IPS DF 19.7 (cell line): ENCODE measurements around the gene NRXN2.
"Not testable (repeated sequence)": the region's sequence is repeated elsewhere in the genome, so short reads cannot be mapped to it uniquely, and the experiment has no call there.

Source experiments
- DNase-seq: peaks from one replicate; pipeline ENCODE4 v3.0.0-alpha.2; 2013; ENCODE audit warnings: low read depth, low spot score

Gene NRXN2

DNA sequence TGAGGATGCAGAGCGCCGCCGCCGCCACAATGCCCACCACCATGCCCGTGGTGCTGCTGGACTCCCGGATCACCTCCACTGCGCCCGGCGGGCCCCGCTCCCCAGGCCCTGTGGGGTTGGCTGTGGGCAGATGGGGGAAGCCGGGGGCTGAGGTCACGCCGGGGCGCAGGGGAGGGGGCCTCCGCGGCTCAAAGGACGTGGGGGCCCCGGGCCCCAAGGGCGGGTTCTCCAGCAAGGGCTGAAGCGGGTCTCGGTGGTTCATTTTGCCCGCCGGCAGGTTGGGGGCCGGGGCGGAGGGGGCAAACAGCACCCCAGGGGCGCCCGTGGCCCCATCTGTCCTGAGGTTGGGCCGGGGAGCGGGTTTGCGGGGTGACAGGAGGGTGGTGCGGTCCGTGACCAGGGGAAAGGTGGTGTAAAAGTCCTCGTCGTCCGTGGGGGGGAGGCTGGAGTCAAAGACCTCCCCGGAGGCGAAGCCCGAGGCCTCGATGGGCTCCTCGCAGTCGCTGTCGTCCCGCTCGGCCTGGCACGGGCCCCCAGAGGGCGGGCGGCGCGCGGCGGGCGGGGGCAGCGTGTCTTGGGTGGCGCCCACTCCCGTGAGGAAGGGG lies 115.5 kb downstream of the NRXN2 start:
- no peak for DNase-seq

DNA sequence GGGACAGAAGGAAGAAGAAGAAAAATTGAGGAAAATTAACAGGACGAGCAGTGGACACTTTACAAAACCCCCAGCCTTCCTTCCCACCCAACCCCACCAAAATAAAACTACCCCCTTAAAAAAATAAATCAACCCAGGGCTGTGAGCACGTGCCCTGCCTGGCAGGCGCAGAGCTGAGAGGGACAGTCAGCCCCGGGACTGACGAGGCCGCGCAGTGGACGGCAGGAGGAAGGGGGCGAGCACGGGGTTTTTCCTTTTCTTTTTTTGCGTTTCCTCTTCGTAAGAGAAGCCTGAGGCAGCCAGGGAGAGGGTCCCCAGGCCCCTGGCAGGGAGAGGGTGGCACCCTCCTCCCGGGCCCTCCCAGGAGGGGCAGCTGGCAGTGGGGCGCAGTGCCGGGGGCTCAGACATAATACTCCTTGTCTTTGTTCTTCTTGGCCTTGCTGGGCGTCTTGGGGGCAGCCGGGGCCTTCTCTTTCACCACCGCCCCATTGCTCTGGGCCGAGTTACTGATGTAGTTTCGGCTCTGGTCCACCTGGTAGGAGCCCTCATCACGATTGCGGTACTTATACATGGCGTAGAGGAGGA lies 116.1 kb downstream of the NRXN2 start:
- DNase-seq = no peak

DNA sequence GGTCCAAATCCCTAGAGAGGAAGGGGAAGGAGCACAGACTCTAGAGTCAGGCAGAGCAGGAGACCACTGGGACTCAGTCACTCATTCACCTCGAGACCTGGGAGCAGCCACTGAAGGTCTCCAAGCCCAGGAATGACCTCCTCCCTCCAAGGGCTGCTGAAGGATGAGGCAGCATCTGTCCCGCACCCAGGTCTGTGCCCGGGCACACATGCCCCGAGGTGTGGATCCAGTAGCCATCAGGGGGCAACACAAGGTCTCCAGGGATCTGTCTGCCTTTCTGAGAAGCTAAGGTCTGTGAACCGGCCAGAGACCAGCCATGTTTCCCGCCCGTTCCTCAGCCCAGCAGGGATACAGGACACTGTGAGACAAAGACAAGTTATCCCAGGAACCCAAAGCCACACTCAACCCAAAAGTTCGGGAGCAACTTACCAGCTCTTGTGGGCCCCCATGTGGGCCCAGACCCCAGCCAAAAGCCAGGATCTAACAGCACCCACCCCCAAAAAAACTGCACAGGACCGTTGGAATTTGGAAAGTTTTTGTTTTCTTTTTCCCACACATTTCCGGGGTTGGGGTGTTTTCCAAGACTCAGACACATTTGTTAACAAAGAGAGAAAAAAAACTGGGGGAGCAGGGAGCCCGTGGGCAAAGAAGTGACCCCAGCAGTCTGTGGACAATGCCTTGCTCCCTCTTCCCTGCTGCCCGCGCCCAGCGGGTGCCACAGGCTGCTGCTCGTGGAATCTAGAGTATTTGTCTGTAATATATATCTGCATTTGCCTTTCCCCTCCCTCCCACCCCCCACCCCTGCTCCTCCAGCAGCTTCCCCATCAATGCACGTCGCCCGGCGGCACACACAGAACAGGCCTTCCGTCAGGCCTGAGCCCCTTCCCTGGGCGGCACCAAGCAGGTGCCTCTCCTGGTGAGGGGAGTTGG lies 117.1 kb downstream of the NRXN2 start:
- DNase-seq = no peak

DNA sequence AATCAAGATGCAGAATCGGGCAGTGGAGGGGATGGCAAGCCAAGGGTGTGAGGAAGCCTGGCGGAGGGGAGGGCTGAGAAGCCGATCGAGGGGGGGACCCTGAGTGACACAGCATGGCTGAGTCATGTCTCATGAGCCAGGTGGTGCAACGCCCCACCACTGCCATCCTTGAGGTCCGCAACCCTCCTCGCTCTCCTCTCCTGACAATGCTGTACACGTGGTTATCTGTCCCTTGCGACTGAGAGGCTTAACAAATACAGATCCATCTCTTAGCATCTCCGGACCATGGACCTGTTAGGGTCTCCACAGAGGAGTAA lies 117.8 kb downstream of the NRXN2 start:
- no peak for DNase-seq

DNA sequence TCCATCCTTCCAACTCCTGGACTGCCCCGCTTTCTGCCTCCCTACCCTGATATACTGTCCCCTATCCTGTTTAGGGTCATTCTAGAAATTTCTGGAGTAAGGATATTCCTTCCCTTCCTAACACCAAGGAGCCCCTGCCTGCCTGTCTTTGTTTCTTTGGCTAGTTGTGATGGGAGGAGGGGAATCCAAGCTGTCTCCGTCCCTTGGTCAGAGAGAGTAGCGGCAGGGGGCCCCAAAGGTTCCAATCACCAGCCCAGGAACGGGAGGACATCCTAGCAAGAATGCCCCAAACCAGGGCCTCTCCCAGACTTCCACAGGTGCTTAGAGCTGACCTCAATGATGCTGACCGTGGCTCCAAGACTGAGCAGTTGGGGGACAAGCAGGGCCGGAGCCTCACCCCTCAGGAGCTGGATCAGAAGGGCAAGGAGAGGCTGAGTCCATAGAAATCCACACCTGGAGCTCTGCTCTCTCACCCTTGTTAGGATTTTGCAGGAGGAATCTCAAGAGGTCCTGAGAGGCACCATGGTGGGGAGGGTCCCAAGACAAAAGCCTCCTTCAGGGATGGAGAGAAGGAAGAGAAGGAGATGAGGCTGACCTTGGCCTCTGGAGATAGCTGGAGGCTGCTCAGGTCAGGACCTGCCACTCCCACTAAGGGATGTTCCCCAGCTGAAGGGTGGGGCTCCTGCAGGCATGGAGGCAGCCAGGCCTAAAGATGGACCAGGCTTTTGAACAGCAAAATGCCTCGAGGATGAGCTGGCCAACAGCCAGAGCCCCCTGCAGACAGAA lies 118.3 kb downstream of the NRXN2 start:
- DNase-seq = no peak

DNA sequence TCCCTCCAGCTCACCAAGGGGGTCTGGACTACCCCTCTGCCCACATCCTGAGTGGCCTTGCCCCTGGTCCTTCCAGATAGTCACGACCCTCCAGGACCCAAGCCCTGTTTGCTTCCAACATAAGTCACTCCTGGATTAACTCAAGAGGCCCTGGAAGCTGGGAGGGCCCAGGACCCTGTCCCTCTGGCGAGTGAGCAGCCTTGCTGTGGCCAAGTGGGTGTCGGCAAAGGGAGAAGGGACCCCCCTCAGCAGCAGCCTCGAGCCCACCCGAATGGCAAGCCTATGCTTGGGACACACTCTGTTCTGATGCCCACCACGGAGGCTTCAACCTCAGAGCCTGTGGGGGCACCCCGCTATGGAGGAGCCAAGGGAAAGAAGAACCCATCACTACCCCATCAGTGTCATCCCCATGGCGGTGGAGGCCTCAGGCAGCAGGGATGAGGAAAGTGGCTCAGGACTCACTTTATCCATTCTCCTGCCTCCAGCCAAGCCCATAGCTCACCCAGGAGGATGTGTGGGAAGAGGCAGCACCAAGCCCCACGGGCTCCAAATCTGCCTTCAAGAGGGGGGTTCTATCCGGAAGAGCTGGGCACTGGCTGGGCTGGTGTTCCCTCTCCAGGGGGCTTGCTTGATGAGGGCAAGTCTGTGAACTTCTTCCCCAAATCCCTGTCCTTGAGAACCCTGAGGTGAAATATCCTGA lies 119.4 kb downstream of the NRXN2 start:
- no peak for DNase-seq

DNA sequence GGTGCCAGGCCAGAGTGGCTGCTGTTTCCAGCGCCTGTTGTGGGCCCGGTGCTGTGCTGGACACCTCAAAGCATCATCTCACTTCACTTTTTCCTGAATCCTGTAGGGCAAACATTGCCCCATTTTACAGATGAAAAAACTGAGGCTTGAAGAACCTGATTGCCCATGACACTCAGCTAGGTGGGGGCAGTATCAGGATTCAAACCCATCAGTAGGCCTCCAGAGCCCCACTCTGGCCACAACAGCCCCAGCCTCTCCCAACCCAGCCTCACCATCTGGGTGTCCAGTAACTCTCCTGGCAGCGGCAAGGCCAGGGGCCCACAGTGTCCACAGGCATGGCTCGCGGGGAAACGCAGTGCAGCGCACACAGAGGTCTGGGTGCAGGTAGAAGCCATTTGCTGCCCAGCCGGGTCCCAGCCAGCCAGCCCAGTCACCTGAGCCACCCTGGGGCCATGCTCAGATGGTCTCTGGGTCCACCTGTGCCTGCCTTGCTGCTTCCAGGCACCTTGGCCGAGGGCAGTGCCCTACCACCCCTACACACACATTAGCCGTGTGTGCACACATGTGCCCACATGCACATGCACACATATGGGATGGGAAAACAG lies 120.4 kb downstream of the NRXN2 start:
- DNase-seq = no peak

DNA sequence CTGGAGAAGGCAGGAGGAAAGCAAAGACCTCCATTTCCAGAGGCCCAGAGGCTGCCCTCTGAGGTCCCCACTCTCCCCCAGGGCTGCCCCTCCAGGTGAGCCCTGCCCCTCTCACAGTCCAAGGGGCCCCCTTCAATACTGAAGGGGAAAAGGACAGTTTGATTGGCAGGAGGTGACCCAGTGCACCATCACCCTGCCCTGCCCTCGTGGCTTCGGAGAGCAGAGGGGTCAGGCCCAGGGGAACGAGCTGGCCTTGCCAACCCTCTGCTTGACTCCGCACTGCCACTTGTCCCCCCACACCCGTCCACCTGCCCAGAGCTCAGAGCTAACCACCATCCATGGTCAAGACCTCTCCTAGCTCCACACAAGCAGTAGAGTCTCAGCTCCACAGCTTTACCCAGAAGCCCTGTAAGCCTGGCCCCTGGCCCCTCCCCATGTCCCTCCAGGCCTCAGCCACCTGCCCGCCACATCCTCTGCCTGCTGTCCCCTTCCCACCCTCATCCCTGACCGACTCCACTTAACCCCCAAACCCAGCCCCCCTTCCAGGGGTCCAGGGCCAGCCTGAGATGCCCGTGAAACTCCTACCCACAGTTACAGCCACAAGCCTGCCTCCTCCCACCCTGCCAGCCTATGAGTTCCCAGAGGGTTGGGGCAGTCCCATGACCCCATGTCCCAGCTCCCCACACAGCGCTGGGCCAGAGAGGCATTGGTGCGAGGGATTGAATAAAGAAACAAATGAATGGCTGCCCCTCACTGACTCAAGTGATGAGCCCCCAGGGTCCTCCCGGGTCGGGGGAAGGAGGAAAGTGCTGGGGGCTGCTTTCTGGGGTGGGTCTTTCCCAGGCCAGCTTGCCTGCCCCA lies 121.2 kb downstream of the NRXN2 start:
- no peak for DNase-seq

DNA sequence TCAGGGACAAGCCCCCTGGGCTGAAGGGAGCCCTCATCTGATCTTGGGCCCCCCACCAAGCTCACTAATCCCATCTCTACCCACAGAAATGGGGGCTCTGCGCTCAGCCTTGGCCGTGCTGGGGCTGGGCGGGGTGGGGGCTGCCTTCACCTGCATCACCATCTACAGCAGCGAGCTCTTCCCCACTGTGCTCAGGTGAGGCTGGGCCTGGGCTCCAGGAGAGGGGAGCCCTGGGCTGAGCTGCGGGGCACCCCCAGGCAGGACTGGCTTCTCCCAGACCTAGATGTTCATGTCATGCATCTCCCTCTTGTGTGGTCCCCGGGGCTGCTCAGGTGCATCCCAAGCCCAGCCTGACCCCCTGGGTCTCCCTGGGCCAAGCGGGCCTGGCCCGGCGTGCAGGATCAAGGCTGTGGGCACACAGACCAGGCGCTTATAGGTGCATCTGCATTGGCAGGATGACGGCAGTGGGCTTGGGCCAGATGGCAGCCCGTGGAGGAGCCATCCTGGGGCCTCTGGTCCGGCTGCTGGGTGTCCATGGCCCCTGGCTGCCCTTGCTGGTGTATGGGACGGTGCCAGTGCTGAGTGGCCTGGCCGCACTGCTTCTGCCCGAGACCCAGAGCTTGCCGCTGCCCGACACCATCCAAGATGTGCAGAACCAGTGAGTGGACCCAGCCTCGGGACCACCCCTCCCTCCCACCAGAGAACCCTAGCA lies 122.6 kb downstream of the NRXN2 start:
- DNase-seq = no peak

DNA sequence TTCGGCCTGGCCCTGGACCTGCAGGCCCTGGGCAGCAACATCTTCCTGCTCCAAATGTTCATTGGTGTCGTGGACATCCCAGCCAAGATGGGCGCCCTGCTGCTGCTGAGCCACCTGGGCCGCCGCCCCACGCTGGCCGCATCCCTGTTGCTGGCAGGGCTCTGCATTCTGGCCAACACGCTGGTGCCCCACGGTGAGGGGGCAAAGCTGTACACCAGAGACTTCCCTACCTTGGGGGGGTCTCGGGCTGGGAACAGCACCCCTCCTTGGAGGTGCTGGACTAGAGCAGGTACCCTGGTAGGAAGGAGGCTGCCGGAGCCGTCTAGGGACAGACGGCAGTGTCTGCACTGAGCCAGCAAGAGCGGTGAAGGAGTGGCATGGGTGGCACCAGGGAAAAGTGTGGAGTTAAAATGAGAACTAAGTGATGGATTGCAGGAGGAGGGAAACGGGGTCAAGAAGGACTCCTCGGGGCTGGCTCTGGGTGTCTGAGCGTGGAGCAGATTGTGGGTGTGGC lies 123.2 kb downstream of the NRXN2 start:
- no peak for DNase-seq

DNA sequence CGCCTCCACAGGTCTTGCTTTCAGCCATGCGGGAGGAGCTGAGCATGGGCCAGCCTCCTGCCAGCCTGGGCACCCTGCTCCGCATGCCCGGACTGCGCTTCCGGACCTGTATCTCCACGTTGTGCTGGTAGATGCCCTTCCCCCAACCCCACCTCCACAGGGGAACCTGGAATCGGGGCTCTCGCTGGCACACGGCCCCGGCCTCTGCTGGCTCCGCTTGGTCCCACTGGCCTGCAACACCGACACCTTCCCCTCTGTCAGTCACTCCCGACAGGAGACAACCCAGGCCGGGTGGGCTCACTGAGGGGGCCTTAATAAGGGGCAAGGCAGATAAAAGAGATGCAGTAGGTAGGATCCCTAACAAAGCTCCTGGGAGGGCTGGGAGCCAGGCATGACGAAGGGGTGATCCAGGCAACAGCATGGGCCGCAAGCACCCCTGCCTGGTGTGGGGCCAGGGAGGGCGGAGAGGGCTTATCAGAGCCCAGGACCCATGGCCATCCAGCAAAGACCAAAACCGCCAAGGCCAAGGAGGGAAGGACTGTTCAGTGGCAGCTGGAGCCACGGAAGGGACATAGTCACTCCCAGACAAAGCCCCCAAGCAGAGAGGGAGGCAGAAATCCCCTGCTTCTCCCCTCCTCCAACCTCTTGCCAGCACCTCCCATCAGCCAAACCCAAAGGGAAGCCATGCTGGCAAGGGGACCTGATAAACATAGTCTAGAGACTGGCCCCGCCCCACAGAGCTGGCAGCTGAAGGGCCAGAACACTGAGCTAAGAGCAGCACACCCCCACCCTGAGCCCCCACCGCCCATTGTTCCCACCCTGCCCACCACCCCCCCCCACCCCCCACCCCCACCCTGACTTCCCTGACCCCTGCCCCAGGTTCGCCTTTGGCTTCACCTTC lies 124.0 kb downstream of the NRXN2 start:
- no peak for DNase-seq

DNA sequence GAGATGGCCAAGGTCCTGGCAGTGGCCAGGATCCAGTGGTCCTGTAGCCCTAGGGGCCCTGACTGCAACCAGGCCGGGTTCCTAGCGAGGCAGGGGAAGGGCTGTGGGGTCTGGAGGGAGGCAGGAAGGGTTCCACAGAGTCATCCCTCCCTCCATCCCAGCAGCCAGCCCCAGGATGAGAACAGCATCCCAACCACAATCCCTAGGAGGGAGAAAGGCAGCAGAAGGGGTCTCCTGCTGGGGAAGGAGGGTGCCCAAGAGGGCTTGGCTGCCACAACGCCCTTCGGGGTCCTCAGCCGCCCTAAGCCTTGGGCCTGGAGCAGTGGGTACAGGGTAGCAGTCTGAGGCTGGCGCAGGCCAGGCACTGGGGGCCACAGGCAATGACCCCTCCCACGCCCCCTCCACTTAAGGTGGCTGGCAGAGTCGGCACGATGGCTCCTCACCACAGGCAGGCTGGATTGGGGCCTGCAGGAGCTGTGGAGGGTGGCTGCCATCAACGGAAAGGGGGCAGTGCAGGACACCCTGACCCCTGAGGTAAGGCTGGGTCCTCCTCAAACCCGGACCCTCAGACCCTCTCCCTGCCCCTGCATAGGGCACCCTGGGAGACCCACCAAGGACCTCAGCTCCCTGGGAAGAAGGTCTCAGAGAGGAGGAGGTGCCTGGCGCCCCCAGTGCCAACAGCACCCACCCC lies 124.7 kb downstream of the NRXN2 start:
- no peak for DNase-seq

DNA sequence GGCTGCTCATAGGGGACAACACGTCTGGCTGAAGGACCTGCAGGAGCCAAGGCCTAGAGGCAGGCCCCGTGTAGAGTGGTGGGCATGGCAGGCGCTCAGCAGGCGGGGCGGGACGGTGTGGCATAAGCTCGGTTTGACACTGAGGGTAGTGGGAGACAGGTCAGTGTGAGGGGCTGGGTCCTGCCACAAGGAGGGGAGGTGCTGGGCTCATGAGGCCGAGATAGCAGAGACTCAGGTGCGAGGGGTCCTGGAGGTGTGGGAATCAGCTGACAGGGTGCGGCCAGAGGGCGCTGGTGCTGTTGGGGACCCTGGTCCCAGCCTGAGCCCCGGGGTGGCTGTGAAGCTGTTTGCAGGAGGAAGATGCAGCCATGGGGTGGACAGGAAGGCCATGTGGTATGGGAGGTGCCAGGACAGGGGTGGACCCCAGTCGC lies 125.3 kb downstream of the NRXN2 start:
- DNase-seq = no peak

DNA sequence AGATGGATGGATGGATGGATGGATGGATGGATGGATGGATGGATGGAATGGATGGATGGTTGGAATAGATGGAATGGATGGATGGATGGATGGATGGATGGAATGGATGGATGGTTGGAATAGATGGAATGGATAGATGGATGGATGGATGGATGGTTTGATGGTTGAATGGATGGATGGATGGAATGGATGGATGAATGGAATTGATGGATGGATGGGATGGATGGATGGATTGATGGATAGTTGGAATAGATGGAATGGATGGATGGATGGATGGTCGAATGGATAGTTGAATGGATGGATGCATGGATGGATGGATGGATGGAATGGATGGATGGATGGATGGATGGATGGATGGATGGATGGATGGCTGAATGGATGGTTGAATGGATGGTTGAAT lies 127.1 kb downstream of the NRXN2 start:
- not testable (repeated sequence) for DNase-seq

DNA sequence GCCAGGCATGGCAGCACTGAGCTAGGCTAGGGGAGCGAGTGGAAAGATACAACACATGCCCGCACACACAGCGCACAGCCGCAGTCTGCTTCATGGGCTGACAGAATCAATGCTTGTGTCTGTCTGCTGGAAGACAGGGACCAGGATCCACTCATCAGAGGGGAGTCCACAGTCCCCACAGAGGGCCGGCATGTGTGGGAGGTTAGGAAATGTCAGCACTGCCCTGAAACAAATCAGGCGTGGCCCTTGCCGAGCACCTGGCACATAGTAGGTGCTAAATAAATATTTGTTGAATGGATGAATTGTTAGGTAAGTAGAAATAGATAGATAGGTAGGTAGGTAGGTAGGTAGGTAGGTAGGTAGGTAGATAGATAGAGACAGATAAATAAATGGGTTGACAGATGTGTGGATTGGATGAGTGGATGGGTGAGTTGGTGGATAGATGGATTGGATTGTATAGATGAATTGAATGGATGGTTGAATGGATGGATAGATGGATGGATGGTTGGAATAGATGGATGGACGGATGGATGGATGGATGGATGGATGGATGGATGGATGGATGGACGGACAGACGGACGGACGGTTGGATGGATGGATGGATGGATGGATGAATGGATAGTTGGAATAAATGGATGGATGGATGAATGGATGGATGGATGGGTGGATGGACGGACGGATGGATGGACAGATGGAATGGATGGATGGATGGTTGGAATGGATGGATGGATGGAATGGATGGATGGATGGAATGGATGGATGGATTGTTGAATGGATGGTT lies 128.6 kb downstream of the NRXN2 start:
- no peak for DNase-seq

DNA sequence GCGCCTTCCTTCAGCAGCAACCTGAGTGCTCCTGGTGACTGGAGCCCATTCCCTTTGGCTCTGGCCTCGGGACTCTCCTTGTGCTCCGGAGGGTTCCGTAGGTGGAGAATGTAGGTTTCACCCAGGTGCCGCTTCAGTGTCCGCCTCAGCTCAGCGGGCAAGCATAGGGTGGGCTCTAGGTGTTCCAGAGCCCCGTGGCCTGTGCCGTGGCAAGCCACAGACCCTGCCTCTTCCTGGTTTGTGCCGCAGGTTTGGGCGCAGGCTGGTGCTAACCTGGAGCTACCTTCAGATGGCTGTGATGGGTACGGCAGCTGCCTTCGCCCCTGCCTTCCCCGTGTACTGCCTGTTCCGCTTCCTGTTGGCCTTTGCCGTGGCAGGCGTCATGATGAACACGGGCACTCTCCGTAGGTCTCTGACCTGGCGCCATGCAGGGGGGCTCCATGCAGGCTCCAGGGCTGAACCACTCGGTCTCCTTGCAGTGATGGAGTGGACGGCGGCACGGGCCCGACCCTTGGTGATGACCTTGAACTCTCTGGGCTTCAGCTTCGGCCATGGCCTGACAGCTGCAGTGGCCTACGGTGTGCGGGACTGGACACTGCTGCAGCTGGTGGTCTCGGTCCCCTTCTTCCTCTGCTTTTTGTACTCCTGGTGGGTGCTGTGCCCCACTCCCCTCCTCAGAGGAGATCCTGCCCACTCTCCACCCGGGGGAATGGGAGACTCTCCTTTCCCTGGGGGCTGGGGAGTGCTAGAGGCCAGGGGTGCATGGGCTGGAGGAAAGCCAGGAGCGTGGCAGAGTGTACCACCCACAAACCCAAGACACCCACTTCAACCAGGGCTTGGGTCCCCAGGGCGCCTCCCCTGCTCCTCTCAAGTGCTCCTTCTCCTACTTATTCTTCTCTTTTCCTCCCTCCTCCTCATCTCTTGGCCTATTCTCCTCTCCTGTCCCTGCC lies 129.6 kb downstream of the NRXN2 start:
- DNase-seq = no peak
